ENCODE measurements around the gene CD84. TPM values are rescaled to one million over a fixed set of nuclear protein-coding genes. Genes with fewer than 3 reads are reported as not detected.

CD84 gene
- total RNA-seq, 1 donor from 2014 or later, result not detected

DNA sequence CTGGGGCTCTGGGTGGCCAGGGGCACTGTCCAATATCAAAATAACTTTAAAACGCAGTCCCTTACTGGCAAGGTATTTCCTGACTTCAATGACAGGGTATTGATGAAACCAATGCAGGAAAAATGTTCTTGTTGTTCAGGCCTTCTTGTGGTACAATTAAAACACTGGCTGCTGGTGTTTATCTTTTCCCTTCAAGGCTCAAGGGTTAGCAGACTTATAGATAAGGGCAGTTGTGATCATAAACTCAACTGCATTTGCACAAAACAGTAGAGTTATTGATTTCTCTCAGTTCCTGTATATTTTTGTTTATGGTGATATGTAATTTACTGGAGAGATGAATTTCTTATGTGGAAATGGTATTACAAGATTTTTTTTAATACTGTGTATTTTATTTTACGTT lies 2.7 kb upstream of the CD84 start:
- no peaks in the 10 kb centered on the region for H3K36me3 Mint-ChIP-seq
- Histone ChIP-seq H3F3A (ENCODE audit: low read depth) (no peaks in the 10 kb centered on the region), H3K4me3 (no peak overlapping the region), H3K27me3 (no peaks in the 10 kb centered on the region), H3K4me2 (no peak overlapping the region), H2AFZ (replicated peaks) (no peak overlapping the region), H3K4me1 (no peaks in the 10 kb centered on the region), H3K27ac (no peak overlapping the region), H3K36me3 (no peaks in the 10 kb centered on the region), H3K79me2 (ENCODE audit: low read depth) (no peaks in the 10 kb centered on the region), H3K9me3 (ENCODE audit: low read depth) (no peaks in the 10 kb centered on the region), H3K9ac (no peak overlapping the region), H4K20me1 (ENCODE audit: low read depth) (no peaks in the 10 kb centered on the region)
- no peaks in the 10 kb centered on the region for H3K4me1 Mint-ChIP-seq
- H3K4me3 Mint-ChIP-seq, result no peak overlapping the region
- TF ChIP-seq CTCF (IDR thresholded peaks at IDR 0.05) (no peak), EZH2 (IDR thresholded peaks at IDR 0.05) (no peak), EZH2phosphoT487 (IDR thresholded peaks at IDR 0.05) (no peak)
- H3K27me3 Mint-ChIP-seq (ENCODE audit: insufficient read depth, low read depth), result no peaks in the 10 kb centered on the region
- peaks cover 7% of the 10 kb centered on the region for H3K9me3 Mint-ChIP-seq
- no peak overlapping the region for H3K27ac Mint-ChIP-seq
- DNase-seq (ENCODE audit: low spot score), result no peak

- H3K9ac ChIP-seq, result no peak overlapping the region
- no peak for DNase-seq (ENCODE audit: low spot score)
- Mint-ChIP-seq H3K27ac (no peak overlapping the region), H3K27me3 (ENCODE audit: insufficient read depth, low read depth) (no peaks in the 10 kb centered on the region), H3K4me3 (no peak overlapping the region), H3K4me1 (no peaks in the 10 kb centered on the region), H3K36me3 (no peaks in the 10 kb centered on the region), H3K9me3 (peaks cover 7% of the 10 kb centered on the region)
- no peaks in the 10 kb centered on the region for H3F3A ChIP-seq (ENCODE audit: low read depth)
- no peak for TF ChIP-seq EZH2 (IDR thresholded peaks at IDR 0.05)
- no peak for TF ChIP-seq EZH2phosphoT487 (IDR thresholded peaks at IDR 0.05)
- no peak for TF ChIP-seq CTCF (IDR thresholded peaks at IDR 0.05)
- no peak overlapping the region for H2AFZ ChIP-seq (replicated peaks)
- no peak overlapping the region for H3K4me2 ChIP-seq
- H3K4me1 ChIP-seq, result no peaks in the 10 kb centered on the region
- no peak overlapping the region for H3K4me3 ChIP-seq
- no peaks in the 10 kb centered on the region for H3K27me3 ChIP-seq
- H3K27ac ChIP-seq, result no peak overlapping the region
- no peaks in the 10 kb centered on the region for H3K9me3 ChIP-seq (ENCODE audit: low read depth)
- no peaks in the 10 kb centered on the region for H4K20me1 ChIP-seq (ENCODE audit: low read depth)
- H3K36me3 ChIP-seq, result no peaks in the 10 kb centered on the region
- H3K79me2 ChIP-seq (ENCODE audit: low read depth), result no peaks in the 10 kb centered on the region
These were observed 1.0 kb upstream of the CD84 start for GRCh38 chr1:160580221-160580812.

DNA sequence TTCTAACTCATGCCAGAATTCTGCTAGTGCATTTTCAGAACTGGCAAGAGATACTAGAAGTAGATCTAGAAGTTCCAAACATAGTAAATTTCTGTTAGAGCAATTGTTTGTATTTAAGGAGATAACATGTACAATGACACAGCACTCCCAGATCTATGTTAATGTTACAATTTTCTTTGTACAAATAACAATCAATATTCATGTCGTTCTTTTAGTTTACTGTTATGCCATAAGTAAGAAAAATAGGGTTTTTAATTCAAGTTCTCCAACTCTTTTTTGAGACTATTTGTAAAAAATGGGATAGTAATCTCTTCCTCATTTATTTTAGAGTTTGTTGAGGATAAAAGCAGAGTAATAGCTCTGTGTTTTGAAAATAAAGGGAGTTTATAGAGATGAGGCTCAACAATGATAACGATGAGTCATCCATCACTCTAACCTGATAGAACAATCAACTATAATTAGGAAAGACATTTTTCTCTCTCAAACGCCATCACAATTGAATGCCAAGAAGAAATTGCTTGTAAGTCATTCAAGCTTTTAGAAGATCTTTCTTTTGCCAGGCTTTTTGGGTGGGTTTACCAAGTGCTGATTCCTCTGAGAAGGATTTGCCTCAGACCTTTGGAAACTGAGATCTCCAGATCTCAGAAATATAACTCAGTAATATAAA lies 638 bp downstream of the CD84 start:
- no peak overlapping the region for H3K27ac Mint-ChIP-seq
- no peak overlapping the region for H3K27ac ChIP-seq
- TF ChIP-seq CTCF (IDR thresholded peaks at IDR 0.05) (no peak), EZH2phosphoT487 (IDR thresholded peaks at IDR 0.05) (no peak), EZH2 (IDR thresholded peaks at IDR 0.05) (no peak)
- H3K27me3 Mint-ChIP-seq (ENCODE audit: insufficient read depth, low read depth), result no peaks in the 10 kb centered on the region
- H4K20me1 ChIP-seq (ENCODE audit: low read depth), result no peaks in the 10 kb centered on the region
- no peak overlapping the region for H3K4me2 ChIP-seq
- DNase-seq (ENCODE audit: low spot score), result no peak
- no peak overlapping the region for H3K9ac ChIP-seq
- no peaks in the 10 kb centered on the region for H3K79me2 ChIP-seq (ENCODE audit: low read depth)
- H2AFZ ChIP-seq (replicated peaks), result peak overlapping the region; percentile 40
- H3K27me3 ChIP-seq, result no peaks in the 10 kb centered on the region
- peaks cover 4% of the 10 kb centered on the region for H3K9me3 Mint-ChIP-seq
- no peaks in the 10 kb centered on the region for H3K36me3 ChIP-seq
- no peak overlapping the region for H3K4me3 ChIP-seq
- H3K4me1 ChIP-seq, result no peaks in the 10 kb centered on the region
- H3F3A ChIP-seq (ENCODE audit: low read depth), result no peaks in the 10 kb centered on the region
- H3K36me3 Mint-ChIP-seq, result no peaks in the 10 kb centered on the region
- no peaks in the 10 kb centered on the region for H3K4me1 Mint-ChIP-seq
- no peaks in the 10 kb centered on the region for H3K9me3 ChIP-seq (ENCODE audit: low read depth)
- H3K4me3 Mint-ChIP-seq, result no peak overlapping the region

All from neural progenitor cell (in vitro differentiated cells).